NOMO-1 (cell line): ENCODE data around the gene MAP3K6.

Experiments
- DNase-seq, 2 experiments: peaks; one replicate each; lab custom pipeline; 2025; ENCODE audit not compliant: unreplicated experiment in 2 of 2; lab: John Stamatoyannopoulos, UW

The MAP3K6 gene

DNA sequence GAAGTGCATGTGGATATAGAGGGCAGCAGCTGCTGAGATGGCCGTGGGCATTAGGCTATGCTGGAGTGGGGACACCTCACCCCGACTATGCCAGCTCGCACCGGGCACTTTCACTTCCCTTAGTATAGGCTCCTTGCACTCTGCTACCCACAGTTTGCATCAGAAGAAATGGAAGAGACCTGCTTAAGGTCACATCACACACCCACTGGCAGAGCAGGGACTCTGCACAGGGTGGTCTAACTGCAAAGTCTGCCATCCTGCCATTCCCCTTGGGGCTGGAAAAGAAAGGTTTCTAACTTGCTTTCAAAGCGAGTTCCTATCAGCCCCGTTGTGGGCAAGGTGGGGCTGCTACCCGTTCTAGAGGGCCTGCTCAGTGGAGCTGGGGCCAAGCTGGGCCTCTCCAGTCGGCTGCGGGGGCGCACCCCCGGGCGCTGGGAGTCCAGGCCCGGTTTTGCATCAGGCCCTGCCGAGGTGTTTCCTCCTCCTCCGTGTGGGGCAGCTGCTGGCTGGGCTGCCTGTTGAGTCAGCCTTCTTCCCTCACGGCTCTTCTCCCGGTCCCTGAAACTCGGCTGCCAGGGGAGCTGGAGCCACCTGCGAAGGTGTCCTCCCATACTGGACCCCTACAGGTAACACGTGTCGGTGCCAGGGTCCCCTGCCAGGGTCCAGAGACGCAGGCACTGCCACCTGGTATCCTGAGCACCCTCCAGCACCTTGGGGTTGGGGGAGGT, 25.1 kb downstream of the MAP3K6 start, which contains the start of gene SYTL1:
Gene SYTL1, plus strand, starts transcription at position 498 of the 728 bp plus-strand sequence. CDS start 3,313 bp downstream, outside the sequence.
- DNase-seq: peak; percentile 78 to 83

DNA sequence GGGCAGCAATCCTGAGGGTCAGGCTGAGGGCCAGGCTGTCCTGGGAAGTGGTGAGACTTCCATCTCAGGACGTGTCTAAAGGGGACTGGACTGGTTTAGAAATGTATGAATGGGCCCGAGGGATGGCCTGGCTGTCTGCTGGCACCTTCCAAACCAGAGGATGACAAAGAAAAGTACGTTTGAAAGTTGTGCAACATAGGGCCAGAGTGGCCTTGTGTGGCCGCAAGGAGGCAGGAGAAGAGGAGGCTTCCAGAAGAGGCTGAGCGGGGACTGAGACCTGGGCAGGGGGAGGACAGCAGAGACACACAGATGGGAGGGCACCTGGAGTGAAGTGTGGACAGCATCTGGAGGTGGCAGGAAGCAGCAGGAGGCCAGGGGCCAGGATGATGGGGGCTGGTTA, 27.5 kb downstream of the MAP3K6 start:
- peak; percentile 39 to 45 for DNase-seq

DNA sequence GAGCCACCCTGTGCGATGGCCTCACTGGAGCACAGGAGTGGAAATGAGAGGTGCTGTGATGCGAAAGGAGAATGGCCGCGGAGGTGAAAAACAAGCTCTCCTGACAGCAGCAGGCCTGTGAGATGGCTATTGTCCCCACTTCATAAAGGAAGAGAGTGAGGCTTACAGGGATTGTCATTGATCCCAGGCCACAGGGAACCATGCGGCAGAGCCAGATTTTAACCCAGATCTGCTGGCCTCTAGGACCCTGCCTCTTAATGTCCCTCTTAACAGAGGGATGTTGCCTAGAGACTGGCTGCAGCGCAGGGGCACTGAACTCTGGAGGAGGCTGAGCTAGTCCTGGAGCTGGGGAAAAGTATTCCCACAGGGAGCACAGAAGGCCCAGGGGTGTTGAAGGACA, 28.0 kb downstream of the MAP3K6 start:
- DNase-seq: no peak

DNA sequence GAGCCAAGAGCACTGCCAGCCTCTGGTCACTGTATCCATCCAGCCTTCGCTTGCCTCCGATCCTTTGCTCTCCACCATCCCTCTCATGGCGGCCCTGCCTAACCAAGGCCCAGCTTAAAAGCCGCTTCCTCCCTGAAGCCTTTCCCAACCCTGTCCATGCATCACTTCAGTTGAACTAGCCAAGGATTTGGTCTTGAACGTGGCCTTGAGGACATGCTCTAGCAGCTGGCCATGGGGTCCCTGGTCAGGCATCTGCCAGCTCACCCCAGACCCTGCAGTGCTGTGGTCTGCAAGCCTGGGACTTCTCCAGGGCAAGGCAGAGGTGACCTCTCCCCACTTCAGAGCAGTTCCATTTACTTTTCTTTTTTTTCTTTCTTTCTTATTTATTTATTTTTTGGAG, 30.0 kb downstream of the MAP3K6 start:
- no peak for DNase-seq

DNA sequence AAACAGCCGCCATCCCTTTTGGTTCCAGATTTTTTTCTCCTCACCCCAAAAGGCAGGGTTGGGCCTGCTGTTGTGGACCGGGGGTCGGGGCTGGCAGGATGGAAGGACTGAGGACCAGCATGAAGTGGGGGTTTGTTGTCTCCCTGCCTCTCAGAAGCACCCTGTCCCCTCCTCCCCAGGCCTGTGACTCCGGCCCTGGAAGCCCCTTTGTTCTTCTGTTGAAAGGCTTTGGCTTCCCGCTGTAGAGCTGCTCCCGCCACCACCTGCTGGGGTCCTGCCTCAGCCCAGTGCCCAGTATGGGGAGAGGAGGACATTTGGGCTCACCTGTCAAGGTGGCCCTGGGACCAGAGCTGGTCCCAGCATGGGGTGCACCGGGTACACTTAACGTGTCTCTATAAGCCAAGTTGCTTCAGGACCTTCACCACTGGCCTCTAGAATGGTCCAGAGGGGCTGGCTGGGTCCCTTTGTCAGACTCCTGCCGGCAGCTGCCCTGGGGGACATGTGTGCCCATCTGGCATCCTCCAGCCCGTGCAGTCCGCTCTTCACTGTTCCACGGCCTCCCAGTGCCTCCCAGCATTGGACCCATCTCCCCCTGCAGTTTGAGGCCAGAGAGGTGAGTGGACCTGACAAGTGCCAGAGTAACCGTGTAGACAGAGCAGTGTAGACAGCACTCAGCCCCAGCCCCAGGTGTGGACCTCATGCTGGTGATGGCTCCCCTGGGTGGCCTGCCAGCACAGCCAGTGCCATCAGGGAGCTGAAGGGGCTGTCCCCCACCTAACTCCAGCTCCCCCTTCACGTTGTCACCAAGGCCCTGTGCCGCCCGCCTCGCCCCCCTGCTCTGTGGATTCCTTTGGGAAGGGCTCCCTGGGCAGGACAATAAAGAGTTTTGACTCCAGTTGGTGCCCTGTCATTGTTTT, 31.0 kb downstream of the MAP3K6 start:
- no peak for DNase-seq

DNA sequence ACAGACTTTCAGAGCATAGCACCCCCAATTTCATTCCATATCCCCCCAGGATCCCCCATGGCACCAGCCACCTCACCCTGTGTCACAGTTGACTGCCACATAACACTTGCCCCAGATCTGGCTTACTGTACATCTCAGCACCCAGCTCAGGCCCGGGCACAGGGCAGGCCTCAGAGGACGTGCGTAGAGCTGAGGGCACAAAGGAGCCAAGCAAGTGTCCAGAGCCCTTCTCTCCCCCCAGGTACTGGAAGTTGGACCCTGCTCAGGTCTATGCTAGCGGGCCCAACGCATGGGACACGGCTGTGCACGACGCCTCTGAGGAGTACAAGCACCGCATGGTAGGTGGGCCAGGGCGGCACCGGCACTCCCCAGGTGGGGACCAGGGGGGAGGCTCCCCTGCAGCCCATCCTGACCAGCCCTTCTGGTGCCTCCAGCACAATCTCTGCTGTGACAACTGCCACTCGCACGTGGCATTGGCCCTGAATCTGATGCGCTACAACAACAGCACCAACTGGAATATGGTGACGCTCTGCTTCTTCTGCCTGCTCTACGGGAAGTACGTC, 33.0 kb downstream of the MAP3K6 start:
- DNase-seq: no peak

DNA sequence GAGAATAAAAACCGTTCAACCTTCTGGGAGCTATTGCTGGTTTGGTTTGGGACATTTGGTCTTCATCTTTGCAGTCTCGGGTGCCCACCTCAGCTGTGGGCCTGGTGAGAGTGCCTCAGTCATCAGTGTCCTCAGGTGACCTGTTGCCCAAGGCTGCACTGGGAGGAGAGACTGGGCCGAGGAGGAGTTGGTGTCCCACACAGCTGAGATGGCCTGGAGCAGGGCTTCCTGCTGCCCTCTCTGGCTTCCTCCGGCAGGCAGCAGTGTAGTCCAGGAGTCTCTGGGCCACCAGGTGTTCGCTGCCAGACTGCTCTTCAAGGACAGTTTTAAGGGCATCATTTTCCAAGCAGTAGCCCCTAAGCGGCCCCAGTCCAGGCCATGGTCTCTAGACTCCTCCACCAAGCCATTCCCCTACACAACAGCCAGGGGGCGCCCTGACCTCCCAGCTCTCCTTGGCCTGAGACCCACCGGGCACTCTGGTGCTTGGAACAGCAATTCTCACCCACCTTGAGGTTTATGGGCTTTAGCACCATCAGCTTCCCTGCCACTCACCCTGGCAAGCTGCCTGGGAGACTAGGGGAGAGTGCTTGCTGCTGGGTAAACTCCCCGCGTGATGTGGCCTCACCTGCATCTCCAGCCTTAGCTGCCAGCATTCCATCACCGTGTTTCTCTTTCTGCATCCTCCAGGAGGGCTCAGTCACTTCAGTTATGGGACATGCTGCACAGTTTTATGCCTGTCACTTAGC, 34.1 kb downstream of the MAP3K6 start:
- peak in 1 of 2 experiments; percentile 29 for DNase-seq

DNA sequence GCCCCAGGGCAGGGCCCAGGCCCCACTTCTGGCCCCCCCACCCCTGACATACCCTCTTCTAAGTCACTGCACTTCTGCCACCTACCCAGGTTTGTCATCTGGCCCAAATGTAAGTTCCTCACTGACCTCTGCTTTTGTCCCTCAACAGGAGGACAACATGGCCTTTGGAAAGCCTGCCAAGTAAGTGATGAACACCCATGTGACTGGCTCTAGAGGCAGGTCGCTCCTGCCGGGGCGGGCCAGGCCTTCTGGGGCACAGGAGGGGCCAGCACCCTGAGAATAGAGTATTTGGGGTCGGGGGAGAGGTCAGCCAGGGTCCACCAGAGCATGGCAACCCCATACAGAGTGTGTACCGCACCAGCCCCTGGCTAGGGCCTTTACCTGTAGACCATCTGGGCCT, 34.8 kb downstream of the MAP3K6 start:
- DNase-seq: no peak

DNA sequence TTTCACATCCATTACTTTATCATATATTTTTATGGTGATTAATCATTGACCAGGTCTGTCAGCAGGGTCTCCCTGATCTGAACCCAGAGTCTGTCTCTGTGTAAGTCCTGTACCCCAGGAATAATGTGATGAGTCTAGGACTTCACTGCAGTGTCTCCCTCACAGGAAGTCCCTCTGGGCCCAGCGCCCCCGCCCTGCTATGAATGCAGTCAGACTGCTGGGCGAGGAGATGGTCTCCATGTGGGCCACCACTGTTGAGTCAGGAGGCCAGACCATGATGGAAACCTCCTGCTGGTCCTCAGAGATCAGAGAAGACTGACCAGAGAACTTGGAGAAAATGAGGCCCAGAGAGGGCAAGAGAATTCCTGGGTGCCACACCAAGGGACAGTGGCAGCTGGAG, 35.3 kb downstream of the MAP3K6 start:
- no peak for DNase-seq

DNA sequence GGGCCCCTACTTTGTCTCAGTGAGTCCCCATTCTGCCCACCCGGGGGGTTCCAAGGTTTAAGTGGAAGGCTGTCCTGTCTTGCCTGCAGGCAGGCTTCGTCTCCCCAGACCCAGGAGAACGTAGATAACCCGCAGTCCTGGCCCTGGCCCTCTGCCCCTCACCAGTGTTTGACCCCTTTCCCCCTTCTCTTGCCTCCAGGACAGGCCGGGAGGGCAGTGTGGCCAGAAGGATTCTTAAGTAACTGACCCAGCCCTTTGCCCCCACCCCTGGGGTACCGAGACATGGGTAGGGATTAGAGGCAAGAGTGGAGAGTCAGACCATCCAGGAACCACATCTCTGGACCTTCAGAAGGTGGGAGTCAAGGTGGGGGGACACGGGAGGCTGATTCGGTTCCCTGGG, 36.0 kb downstream of the MAP3K6 start:
- no peak for DNase-seq

DNA sequence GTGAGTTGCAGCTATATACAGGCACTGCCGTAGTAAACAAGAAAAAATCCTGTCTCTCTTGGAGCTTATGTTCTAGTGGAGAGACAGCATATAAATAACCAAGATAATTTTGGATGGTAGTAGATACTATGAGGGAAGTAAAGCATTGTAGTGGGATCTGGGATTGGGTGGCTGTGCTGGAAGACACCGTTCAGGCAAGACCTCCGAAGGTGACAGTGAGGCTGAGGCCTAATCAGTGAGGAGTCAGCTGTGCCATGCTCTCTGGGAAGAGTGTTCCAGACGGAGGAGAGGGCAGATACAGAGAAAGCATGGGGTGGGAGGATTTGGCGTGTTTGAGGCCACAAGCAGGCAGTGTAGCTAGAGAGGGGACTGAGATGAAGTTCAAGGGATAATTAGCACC, 38.8 kb downstream of the MAP3K6 start:
- no peak for DNase-seq

DNA sequence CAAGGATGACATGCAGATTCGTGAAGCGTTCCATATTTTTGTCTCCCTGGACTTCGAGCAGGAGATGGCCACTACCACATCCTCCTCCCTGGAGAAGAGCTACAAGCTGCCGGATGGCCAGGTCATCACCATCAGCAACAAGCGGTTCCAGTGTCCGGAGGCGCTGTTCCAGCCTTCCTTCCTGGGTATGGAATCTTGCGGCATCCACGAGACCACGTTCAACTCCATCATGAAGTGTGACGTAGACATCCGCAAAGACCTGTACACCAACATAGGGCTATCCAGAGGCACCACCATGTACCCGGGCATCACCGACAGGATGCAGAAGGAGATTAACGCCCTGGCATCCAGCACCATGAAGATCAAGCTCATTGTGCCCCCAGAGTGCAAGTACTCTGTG, 41.5 kb downstream of the MAP3K6 start:
- no peak for DNase-seq

DNA sequence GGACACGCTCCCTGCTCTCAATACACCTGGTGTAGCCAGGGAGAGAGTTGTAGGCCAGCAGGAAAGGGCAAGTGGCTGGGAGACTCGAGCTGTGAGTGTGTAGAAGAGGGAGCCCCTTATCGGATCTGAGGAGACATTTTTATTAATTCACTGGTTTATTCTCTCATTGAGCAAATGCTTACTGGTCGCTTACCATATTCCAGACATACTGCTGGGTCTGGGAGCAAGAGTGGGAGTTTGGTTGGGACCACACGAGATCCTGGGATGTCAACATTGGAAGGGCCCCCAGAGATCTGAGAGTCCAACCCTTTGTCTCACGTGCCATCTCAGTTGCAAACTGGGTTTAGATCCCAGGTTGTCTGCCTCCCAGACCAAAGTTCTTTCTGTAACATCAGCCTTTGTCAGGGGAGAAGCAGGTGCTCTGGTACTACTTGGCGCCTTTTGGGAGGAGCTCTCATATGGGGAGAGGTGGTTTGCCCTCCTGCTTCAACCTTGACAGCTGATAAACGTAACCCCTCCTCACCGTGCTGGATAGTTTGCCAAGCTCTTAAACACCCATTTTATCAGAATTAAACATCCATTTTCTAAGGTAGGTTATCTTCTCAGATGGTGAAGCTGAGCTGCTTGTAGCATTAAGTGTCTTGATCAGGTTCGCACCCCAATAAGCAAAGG, 44.1 kb downstream of the MAP3K6 start:
- peak in 1 of 2 experiments; percentile 8 for DNase-seq

DNA sequence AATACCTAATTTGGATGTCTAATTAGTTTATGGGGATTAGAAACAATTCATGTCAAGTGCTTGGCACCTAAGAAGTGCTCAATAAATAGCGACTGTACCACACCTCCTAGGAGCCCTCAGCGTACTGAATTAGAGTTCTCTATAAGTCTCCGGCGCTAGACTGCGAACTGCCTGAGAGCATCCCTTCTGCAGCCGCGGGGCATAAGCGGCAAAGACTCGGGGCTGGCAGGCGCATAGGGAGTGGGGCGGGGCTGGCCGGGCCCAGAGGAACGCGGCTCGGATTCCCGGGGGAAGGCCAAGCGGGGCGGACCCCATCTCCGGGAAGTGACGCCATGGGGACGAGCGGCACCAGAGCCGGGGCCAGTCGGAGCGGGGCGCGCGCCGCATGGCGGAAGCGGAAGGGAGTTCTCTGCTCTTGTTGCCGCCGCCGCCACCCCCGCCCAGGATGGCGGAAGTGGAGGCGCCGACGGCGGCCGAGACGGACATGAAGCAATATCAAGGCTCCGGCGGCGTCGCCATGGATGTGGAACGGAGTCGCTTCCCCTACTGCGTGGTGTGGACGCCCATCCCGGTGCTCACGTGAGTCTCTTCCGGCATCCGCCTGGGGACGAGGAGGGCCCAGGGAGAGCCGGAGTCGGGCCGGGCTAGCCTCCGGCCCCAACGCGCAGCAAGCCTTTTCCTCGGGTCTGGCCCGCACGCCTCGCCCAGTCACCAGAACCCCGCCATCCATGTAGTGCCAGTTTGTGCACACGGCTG, 44.8 kb downstream of the MAP3K6 start, which contains the start of gene TMEM222:
Gene TMEM222, plus strand, starts transcription at position 351 of the 756 bp plus-strand sequence. Its CDS starts 35 bp downstream, at position 386.
- peak; percentile 96 to 99 for DNase-seq

DNA sequence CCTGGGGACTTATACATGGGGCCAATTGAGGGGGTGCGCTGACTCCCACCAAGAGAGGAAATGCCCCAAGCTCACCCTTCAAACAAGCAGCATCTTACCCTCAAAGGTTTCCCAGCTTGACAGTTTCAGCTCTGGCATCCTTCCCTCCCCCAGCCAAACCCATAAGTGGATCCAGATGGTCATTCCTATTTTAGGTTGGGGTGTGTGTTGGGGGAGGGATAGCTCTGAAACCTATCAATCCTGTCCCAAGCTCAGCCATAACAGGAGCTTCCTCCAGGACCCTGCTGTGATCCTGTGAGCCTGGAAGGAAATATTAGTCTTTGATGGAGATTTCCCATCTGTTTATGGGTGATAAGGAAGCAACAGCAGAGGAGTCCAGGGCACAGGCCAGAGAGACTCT, 48.2 kb downstream of the MAP3K6 start:
- DNase-seq: no peak

DNA sequence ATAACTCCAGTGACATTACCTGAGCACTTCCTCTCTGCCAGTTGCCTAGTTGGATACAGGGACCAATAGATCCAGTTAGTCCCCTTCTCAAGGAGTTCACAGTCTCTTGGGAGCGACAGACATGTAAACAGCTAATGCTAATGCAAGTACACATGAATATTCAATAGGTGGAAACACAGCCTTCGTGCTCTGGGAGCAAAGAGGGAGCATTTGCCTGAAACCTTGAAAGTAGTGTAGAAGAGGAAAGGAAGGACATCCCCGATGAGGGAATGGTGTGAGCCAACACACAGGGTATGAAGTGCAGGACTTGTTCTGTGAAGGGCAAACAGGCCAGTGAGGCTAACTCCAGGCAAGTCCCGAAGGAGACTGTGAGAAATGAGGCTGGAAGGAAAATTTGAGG, 48.6 kb downstream of the MAP3K6 start:
- DNase-seq: no peak

DNA sequence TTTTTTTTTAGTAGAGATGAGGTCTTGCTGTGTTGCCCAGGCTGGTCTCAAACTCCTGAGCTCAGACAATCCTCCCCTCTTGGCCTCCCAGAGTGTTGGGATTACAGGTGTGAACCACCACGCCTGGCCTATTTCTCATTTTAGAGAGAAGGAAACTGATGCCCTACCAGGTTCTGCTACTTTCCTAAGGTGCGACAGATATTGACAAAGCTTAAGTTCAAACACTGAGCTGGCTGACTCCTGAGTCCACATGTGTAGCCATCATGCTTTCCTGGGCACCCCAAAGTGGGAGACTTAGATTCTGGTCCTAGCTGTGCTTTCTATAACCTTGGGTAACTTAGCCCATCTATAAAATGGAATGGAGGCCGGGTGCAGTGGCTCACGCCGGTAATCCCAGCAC, 49.9 kb downstream of the MAP3K6 start:
- DNase-seq: no peak

DNA sequence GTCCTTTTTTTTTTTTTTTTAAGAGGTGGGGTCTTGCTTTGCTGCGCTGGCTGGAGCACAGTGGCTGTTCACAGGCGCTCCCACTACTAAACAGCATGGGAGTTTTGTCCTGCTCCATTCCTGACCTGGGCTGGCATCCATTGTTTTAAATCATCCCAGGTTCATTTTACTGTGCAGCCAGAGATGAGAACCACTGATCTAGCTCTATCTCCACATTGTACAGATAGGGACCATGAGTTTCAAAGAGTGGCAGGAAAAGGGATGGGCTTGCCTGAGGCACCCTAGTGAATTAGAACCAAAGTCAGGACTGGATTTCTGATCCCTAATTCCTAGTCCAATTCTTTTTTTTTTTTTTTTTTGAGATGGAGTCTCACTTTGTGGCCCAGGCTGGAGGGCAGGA, 52.0 kb downstream of the MAP3K6 start:
- no peak for DNase-seq

DNA sequence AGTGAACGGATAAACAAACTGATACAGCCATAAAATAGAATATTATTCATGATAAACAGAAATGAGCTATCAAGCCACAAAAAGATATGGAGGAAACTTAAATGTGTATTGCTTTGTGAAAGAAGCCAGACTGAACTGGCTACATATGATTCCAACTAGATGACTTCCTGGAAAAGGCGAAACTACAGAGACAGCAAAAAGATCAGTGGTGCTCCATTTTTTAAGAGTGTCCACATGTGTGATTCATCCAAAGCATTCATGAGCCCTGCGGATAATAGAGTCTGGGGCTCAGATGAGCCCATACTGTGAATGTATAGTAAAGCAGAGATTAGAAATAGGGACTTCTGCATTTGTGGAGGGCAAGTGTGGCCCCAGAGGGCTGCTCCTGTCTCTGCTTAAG, 52.6 kb downstream of the MAP3K6 start:
- no peak for DNase-seq
